ENCODE results near the gene SLU7. TPM values are rescaled to one million over a fixed set of nuclear protein-coding genes. Genes with fewer than 3 reads are reported as not detected.
A peak's percentile ranks its signal among the peaks of the same experiment; 100 is the strongest.

Gene SLU7
- 75.5 and 111 TPM in 2 replicates for total RNA-seq

GRCh38 chr5:160418561-160419457 is at the start of gene SLU7:
TSS of gene SLU7 (minus strand) at chr5:160419081. CDS start at chr5:160415294, 3,787 bp downstream.
- DNase-seq (ENCODE audit: low read depth): peak; percentile 90

GRCh38 chr5:160468363-160468975 is 49.6 kb upstream of the SLU7 start:
- DNase-seq (ENCODE audit: low read depth): no peak

GRCh38 chr5:160467555-160468362 is 48.9 kb upstream of the SLU7 start:
- DNase-seq (ENCODE audit: low read depth): peak; percentile 97

GRCh38 chr5:160466889-160467554 is 48.1 kb upstream of the SLU7 start:
- peak; percentile 25 for DNase-seq (ENCODE audit: low read depth)

GRCh38 chr5:160466116-160466515 is 47.2 kb upstream of the SLU7 start:
- DNase-seq (ENCODE audit: low read depth): peak; percentile 51

GRCh38 chr5:160464466-160464797 is 45.6 kb upstream of the SLU7 start:
- no peak for DNase-seq (ENCODE audit: low read depth)

- peak; percentile 61 for DNase-seq (ENCODE audit: low read depth)
Observed at GRCh38 chr5:160463740-160464465, 45.0 kb upstream of the SLU7 start.

GRCh38 chr5:160463227-160463626 is 44.3 kb upstream of the SLU7 start:
- DNase-seq (ENCODE audit: low read depth): no peak

- no peak for DNase-seq (ENCODE audit: low read depth)
Observed at GRCh38 chr5:160462167-160462566, 43.3 kb upstream of the SLU7 start.

GRCh38 chr5:160461378-160461777 is 42.5 kb upstream of the SLU7 start:
- no peak for DNase-seq (ENCODE audit: low read depth)

GRCh38 chr5:160460377-160461049 is 41.6 kb upstream of the SLU7 start:
- DNase-seq (ENCODE audit: low read depth): peak; percentile 55

- DNase-seq (ENCODE audit: low read depth): no peak
Observed at GRCh38 chr5:160458806-160459800, 40.2 kb upstream of the SLU7 start.

GRCh38 chr5:160457252-160457651 is 38.4 kb upstream of the SLU7 start:
- DNase-seq (ENCODE audit: low read depth): no peak

- DNase-seq (ENCODE audit: low read depth): no peak
Observed at GRCh38 chr5:160456480-160457177, 37.7 kb upstream of the SLU7 start.

GRCh38 chr5:160455600-160455999 is 36.7 kb upstream of the SLU7 start:
- no peak for DNase-seq (ENCODE audit: low read depth)

- no peak for DNase-seq (ENCODE audit: low read depth)
Observed at GRCh38 chr5:160453751-160454150, 34.9 kb upstream of the SLU7 start.

- no peak for DNase-seq (ENCODE audit: low read depth)
Observed at GRCh38 chr5:160452795-160453194, 33.9 kb upstream of the SLU7 start.

- no peak for DNase-seq (ENCODE audit: low read depth)
Observed at GRCh38 chr5:160452036-160452435, 33.2 kb upstream of the SLU7 start.

- DNase-seq (ENCODE audit: low read depth): no peak
Observed at GRCh38 chr5:160451281-160451680, 32.4 kb upstream of the SLU7 start.

Data from renal cortical epithelial cell (primary cell).